Naive thymus-derived CD4-positive, alpha-beta T cell (primary cell): Measurements from ENCODE around the gene PDZD8. TPM values are rescaled to one million over a fixed set of nuclear protein-coding genes. Genes with fewer than 3 reads are reported as not detected.

Experiments used
- polyA plus RNA-seq, 2 donors: library from polyadenylated mRNA; unstranded; fragments of 300-500 nt; fragmentation: Illumina TruSeq; gene quantifications; one replicate each; pipeline ENCODE4 v1.2.3, GENCODE V29; 2021
- total RNA-seq, 6 experiments: library from RNA in 5 of 6; stranded (reverse) in 5 of 6; gene quantifications; 1 replicate in 5 of 6; 2 replicates in 1 of 6; pipeline ENCODE4 v1.2.3 and lab custom pipeline; 2021 to 2026

The PDZD8 gene
- total and polyA plus RNA-seq, 7 experiments from 2014 or later = 8.5 to 24.0 (median 12.7) TPM

Other genes with a start within 250 kb of the PDZD8 start
- not detected for gene VAX1, start 237.2 kb downstream of the PDZD8 start, total RNA-seq
- gene VAX1, start 237.2 kb downstream of the PDZD8 start, polyA plus RNA-seq = not detected
- gene KCNK18, start 178.0 kb downstream of the PDZD8 start, total RNA-seq = not detected
- not detected for gene KCNK18, start 178.0 kb downstream of the PDZD8 start, polyA plus RNA-seq
- gene SLC18A2, start 134.3 kb downstream of the PDZD8 start, total RNA-seq = 1 to 10 TPM in 2 of 5 experiments, not detected in 3; 1.1 to 1.7 TPM
- gene SLC18A2, start 134.3 kb downstream of the PDZD8 start, polyA plus RNA-seq = 1 to 10 TPM in 1 of 2 donors, under 1 TPM in 1; 0.71 to 6.1 TPM
- not detected for gene EMX2, start 167.3 kb upstream of the PDZD8 start, total RNA-seq
- not detected for gene EMX2, start 167.3 kb upstream of the PDZD8 start, polyA plus RNA-seq